Astrocyte (in vitro differentiated cells and primary cell): ENCODE data around the gene GJA9. TPM values are rescaled to one million over a fixed set of nuclear protein-coding genes. Genes with fewer than 3 reads are reported as not detected.
"Not testable (repeated sequence)": the region's sequence is repeated elsewhere in the genome, so short reads cannot be mapped to it uniquely, and the experiment has no call there.

ENCODE experiments used
- DNase-seq: peaks from one replicate; pipeline ENCODE4 v3.0.0-alpha.2; 2010; ENCODE audit warnings: low read depth
- FAIRE-seq: peaks from 2 replicates; lab custom pipeline; 2011; peaks lifted over from hg19 to GRCh38; lab: Jason Lieb, UNC
- H2AFZ ChIP-seq: 2 replicates; pipeline ENCODE4 v1.6.0; 2012; ENCODE audit warnings: low read depth, low read length, inconsistent platforms
- H3K27ac ChIP-seq: 2 replicates; pipeline ENCODE4 v1.5.1; 2011; ENCODE audit warnings: low read depth, low read length, inconsistent platforms
- H3K27me3 ChIP-seq: 2 replicates; pipeline ENCODE4 v1.6.0; 2011; ENCODE audit warnings: low read length, inconsistent platforms; ENCODE audit not compliant: insufficient read depth
- H3K36me3 ChIP-seq: 2 replicates; pipeline ENCODE4 v1.5.1; 2011; ENCODE audit warnings: low read length, inconsistent platforms; ENCODE audit not compliant: insufficient read depth
- H3K4me1 ChIP-seq: 2 replicates; pipeline ENCODE4 v1.5.1; 2011; ENCODE audit warnings: low read length, inconsistent platforms; ENCODE audit not compliant: insufficient read depth
- H3K4me2 ChIP-seq: 2 replicates; pipeline ENCODE4 v1.6.0; 2012; ENCODE audit warnings: low read length, inconsistent platforms
- H3K4me3 ChIP-seq: 2 replicates; pipeline ENCODE4 v1.5.1; 2011; ENCODE audit warnings: low read depth, mild to moderate bottlenecking, low read length, inconsistent platforms; ENCODE audit not compliant: insufficient read depth
- H3K79me2 ChIP-seq: 2 replicates; pipeline ENCODE4 v1.6.0; 2012; ENCODE audit warnings: mild to moderate bottlenecking, low read length, inconsistent platforms; ENCODE audit not compliant: insufficient read depth
- H3K9ac ChIP-seq: 2 replicates; pipeline ENCODE4 v1.6.0; 2012; ENCODE audit warnings: mild to moderate bottlenecking, low read length, inconsistent platforms
- H3K9me3 ChIP-seq: 2 replicates; pipeline ENCODE4 v1.5.1; 2012; ENCODE audit warnings: low read depth, mild to moderate bottlenecking, low read length, inconsistent platforms; ENCODE audit not compliant: insufficient read depth
- H4K20me1 ChIP-seq: 2 replicates; pipeline ENCODE4 v1.6.0; 2012; ENCODE audit warnings: low read length, inconsistent platforms; ENCODE audit not compliant: insufficient read depth
- H3K27ac Mint-ChIP-seq: one replicate; pipeline ENCODE4 v1.8.0; 2021; ENCODE audit warnings: mild to moderate bottlenecking, mixed read lengths; ENCODE audit not compliant: unreplicated experiment
- H3K27me3 Mint-ChIP-seq: one replicate; pipeline ENCODE4 v1.8.0; 2021; ENCODE audit warnings: low read depth, mixed read lengths; ENCODE audit not compliant: unreplicated experiment
- H3K36me3 Mint-ChIP-seq: one replicate; pipeline ENCODE4 v1.8.0; 2021; ENCODE audit warnings: low read depth, mixed read lengths; ENCODE audit not compliant: unreplicated experiment
- H3K4me1 Mint-ChIP-seq: one replicate; pipeline ENCODE4 v1.8.0; 2021; ENCODE audit warnings: low read depth, mixed read lengths; ENCODE audit not compliant: unreplicated experiment
- H3K4me3 Mint-ChIP-seq: one replicate; pipeline ENCODE4 v1.8.0; 2021; ENCODE audit warnings: mild to moderate bottlenecking, moderate library complexity, mixed read lengths; ENCODE audit not compliant: unreplicated experiment
- H3K9me3 Mint-ChIP-seq: one replicate; pipeline ENCODE4 v1.8.0; 2021; ENCODE audit warnings: mild to moderate bottlenecking, mixed read lengths; ENCODE audit not compliant: unreplicated experiment
- EZH2 ChIP-seq: IDR thresholded peaks from 2 replicates; pipeline ENCODE4 v1.6.1; 2012; ENCODE audit warnings: mild to moderate bottlenecking, low read length, inconsistent platforms; ENCODE audit not compliant: insufficient read depth
- total RNA-seq: library from RNA; stranded (reverse); gene quantifications from 2 replicates; pipeline ENCODE4 v1.2.1, GENCODE V29; 2021
- TF ChIP-seq, protein P1 (sequence below): IDR thresholded peaks from 2 replicates; pipeline ENCODE4 v1.5.1; 2011; ENCODE audit warnings: low read depth, mild to moderate bottlenecking, inconsistent platforms, low read length, moderate library complexity; ENCODE audit not compliant: insufficient read depth

GJA9 gene
- total RNA-seq, 1 donor from 2014 or later = not detected

DNA sequence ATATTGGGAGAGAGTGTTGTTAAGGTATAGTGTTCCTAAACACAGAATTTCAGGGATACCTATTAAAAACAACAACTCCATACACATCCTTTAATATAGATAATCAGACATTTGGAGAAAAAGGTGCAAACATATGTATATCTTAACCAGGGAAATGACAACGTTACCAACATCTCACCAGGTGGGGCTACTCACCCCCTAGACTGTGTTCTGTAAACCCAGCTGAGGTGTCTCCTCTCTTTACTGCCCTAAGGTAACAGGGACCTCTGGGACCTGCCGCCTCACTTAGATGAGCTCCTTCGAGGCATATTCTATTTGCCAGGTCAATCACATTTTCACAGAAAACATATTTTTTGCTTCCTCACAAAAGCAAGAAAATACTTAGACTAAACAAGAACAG is 35.2 kb downstream of the GJA9 start:
- Histone ChIP-seq H3K4me1 (no peaks in the 10 kb centered on the region), H3K4me2 (no peak overlapping the region), H3K27ac (no peak overlapping the region), H3K36me3 (peaks cover 13% of the 10 kb centered on the region), H4K20me1 (peaks cover 11% of the 10 kb centered on the region), H3K9me3 (no peaks in the 10 kb centered on the region), H2AFZ (no peak overlapping the region), H3K4me3 (no peak overlapping the region), H3K27me3 (no peaks in the 10 kb centered on the region), H3K9ac (no peak overlapping the region), H3K79me2 (no peaks in the 10 kb centered on the region)
- H3K36me3 Mint-ChIP-seq = peaks cover 10% of the 10 kb centered on the region
- TF ChIP-seq, protein P1, sequence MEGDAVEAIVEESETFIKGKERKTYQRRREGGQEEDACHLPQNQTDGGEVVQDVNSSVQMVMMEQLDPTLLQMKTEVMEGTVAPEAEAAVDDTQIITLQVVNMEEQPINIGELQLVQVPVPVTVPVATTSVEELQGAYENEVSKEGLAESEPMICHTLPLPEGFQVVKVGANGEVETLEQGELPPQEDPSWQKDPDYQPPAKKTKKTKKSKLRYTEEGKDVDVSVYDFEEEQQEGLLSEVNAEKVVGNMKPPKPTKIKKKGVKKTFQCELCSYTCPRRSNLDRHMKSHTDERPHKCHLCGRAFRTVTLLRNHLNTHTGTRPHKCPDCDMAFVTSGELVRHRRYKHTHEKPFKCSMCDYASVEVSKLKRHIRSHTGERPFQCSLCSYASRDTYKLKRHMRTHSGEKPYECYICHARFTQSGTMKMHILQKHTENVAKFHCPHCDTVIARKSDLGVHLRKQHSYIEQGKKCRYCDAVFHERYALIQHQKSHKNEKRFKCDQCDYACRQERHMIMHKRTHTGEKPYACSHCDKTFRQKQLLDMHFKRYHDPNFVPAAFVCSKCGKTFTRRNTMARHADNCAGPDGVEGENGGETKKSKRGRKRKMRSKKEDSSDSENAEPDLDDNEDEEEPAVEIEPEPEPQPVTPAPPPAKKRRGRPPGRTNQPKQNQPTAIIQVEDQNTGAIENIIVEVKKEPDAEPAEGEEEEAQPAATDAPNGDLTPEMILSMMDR = no peak
- no peak for TF ChIP-seq EZH2
- no peak for DNase-seq
- no peak for FAIRE-seq
- H3K9me3 Mint-ChIP-seq = no peaks in the 10 kb centered on the region
- no peaks in the 10 kb centered on the region for H3K27me3 Mint-ChIP-seq
- no peak overlapping the region for H3K4me3 Mint-ChIP-seq
- H3K4me1 Mint-ChIP-seq = no peaks in the 10 kb centered on the region
- no peak overlapping the region for H3K27ac Mint-ChIP-seq

DNA sequence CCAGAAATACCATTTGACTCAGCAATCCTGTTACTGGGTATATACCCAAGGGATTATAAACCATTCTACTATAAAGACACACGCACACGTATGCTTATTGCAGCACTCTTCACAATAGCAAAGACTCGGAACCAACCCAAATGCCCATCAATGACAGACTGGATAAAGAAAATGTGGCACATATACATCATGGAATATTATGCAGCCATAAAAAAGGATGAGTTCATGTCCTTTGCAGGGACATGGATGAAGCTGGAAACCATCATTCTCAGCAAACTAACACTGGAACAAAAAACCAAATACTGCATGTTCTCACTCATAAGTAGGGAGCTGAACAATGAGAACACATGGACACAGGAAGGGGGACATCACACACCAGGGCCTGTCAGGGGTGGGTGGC is 36.3 kb downstream of the GJA9 start:
- Histone ChIP-seq H3K36me3 (peaks cover 16% of the 10 kb centered on the region), H4K20me1 (peaks cover 19% of the 10 kb centered on the region)
- not testable (repeated sequence) for H2AFZ ChIP-seq, H3K36me3 Mint-ChIP-seq, H3K4me3 Mint-ChIP-seq, H3K27ac Mint-ChIP-seq, H3K9me3 ChIP-seq, H3K27ac ChIP-seq, DNase-seq, FAIRE-seq, H3K27me3 Mint-ChIP-seq, H3K9ac ChIP-seq, H3K79me2 ChIP-seq, H3K27me3 ChIP-seq, H3K4me2 ChIP-seq, H3K9me3 Mint-ChIP-seq, H3K4me1 Mint-ChIP-seq, H3K4me3 ChIP-seq, H3K4me1 ChIP-seq

DNA sequence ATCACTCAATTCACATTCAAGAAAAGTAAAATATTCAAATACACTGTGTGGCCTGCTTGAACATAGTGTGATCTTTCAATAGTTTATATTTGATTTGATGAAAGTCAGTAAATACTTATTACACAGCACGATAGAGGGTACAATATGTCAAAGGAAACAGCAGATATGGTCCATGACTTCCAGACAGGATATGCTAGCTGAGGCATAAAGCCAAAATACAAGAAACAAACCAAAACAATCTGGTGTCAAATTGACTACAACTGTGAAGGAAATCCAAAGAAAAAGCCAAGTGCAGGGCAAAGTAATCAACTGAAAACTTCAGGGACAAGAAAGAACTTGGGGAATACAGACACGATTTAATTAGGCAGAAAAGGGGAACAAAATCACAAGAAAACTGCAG is 41.1 kb downstream of the GJA9 start:
- Histone ChIP-seq H3K27me3 (no peaks in the 10 kb centered on the region), H2AFZ (no peak overlapping the region), H3K9me3 (no peaks in the 10 kb centered on the region), H3K27ac (no peak overlapping the region), H3K36me3 (peaks cover 20% of the 10 kb centered on the region), H3K4me3 (no peak overlapping the region), H3K79me2 (no peaks in the 10 kb centered on the region), H3K9ac (no peak overlapping the region), H3K4me1 (no peaks in the 10 kb centered on the region), H3K4me2 (no peak overlapping the region), H4K20me1 (peaks cover 21% of the 10 kb centered on the region)
- Mint-ChIP-seq H3K4me3 (no peak overlapping the region), H3K27me3 (no peaks in the 10 kb centered on the region), H3K36me3 (peaks cover 7% of the 10 kb centered on the region), H3K9me3 (no peaks in the 10 kb centered on the region), H3K4me1 (no peaks in the 10 kb centered on the region), H3K27ac (no peak overlapping the region)
- no peak for TF ChIP-seq EZH2
- TF ChIP-seq, protein P1 = no peak
- no peak for DNase-seq
- FAIRE-seq = no peak
